RWPE1 (cell line): ENCODE results near the gene SRGAP1.

Experiments
- CTCF ChIA-PET: fragments of 350-600 bp; sonication (Branson Sonifier 250); formaldehyde crosslinking; extraction: SDS; loops from one replicate; lab custom pipeline; 2021; lab: Yijun Ruan, JAX
- POLR2A ChIA-PET: fragments of 400-600 bp; formaldehyde crosslinking; extraction: SDS; loops from one replicate; lab custom pipeline; 2020; ENCODE audit warnings: antibody characterized with exemption; ENCODE audit not compliant: low non-redundant PET; lab: Yijun Ruan, JAX
- DNase-seq: peaks from one replicate; pipeline ENCODE4 v3.0.0; 2012; ENCODE audit warnings: low spot score
- H3K27ac ChIP-seq: fragments of 450-650 bp; 2 replicates; pipeline ENCODE4 v1.5.1; 2017
- TF ChIP-seq, protein P1 (sequence below): fragments of 450-650 bp; conservative IDR thresholded peaks from 2 replicates; pipeline ENCODE4 v1.5.1; 2017; ENCODE audit warnings: low read depth, mild to moderate bottlenecking

SRGAP1 gene

DNA sequence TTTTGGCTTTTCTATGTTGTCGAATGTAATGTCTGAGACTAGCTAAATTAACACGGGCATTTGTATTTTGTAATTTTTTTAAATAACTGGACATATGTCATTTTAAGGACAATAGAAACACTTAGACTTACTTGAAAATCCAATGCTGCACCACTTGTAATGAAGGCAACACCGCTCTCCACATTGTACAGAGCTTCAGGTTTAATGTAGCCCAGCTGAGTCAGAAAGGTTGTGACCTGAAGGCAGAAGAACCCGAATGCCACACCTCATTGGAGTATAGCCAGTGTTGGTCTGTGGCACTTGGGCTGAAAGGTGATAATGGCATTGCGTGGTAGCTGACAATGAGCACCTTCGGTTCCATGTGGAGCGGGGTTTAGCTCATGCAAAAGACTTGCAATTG, 298.3 kb downstream of the SRGAP1 start:
- no peak overlapping the region for H3K27ac ChIP-seq
- no peak for DNase-seq
- ChIA-PET CTCF (interaction anchor here (1.0 kb wide), 2 partner anchors 42 to 293 kb away, joined by 3 to 6 read pairs; no protein-coding TSS in a partner anchor), POLR2A (no interaction called here)
- TF ChIP-seq, protein P1, sequence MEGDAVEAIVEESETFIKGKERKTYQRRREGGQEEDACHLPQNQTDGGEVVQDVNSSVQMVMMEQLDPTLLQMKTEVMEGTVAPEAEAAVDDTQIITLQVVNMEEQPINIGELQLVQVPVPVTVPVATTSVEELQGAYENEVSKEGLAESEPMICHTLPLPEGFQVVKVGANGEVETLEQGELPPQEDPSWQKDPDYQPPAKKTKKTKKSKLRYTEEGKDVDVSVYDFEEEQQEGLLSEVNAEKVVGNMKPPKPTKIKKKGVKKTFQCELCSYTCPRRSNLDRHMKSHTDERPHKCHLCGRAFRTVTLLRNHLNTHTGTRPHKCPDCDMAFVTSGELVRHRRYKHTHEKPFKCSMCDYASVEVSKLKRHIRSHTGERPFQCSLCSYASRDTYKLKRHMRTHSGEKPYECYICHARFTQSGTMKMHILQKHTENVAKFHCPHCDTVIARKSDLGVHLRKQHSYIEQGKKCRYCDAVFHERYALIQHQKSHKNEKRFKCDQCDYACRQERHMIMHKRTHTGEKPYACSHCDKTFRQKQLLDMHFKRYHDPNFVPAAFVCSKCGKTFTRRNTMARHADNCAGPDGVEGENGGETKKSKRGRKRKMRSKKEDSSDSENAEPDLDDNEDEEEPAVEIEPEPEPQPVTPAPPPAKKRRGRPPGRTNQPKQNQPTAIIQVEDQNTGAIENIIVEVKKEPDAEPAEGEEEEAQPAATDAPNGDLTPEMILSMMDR: no peak

DNA sequence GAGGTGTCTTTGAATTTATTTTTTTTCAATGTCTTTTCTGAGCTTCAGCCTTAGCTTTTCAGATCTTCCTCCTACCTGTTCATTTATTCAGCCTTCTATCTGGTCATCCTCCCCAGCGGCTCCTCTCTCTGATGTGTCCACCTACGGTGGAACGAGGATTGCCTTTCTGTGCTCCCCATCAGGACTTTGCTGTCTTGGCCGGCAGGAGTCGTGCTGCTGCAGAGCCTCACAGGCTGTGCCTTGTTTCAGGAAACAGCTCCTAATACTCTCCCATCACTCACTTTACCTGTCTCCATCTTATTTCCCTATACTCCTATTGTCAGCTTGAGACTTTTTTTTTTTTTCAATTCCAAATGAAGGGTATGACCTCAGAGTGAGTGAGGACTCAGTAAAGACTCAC, 300.7 kb downstream of the SRGAP1 start:
- ChIA-PET CTCF (interaction anchor here (0.7 kb wide), 1 partner anchor 25 kb away, joined by 4 read pairs; no protein-coding TSS in a partner anchor), POLR2A (no interaction called here)
- DNase-seq: no peak
- no peak overlapping the region for H3K27ac ChIP-seq
- TF ChIP-seq, protein P1: no peak

DNA sequence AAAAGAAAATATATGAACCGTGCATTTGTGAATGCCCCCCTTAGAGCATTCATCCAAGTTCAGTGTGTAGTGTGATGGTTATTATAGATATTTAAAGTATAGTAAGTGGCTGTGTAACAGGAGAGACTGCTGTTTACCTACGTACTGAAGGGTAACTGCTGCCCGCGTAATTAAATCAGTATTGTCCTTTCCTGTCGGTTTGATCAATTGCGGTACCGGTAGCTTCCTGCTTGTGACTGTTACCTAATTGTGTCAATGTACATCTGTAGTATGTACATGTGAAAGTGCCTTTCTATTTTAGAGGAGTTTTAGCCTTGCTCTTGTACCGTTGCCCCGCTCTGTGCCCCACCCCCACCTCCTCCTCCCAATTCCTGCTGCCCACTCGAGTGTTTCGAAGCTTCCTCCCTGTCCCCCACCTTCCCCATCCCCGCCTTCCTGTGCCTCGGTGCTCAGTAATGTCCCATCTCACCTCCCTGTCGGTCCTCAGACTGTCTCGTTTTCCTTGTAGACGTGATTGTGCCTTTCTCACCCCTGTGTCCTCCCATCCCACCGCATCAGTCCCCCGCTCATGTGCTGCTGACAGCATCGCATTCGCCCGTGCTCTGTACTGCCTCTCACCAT, 302.6 kb downstream of the SRGAP1 start:
- ChIA-PET POLR2A (no interaction called here), CTCF (interaction anchor here (0.6 kb wide), 1 partner anchor 1308 kb away, joined by 3 read pairs; no protein-coding TSS in a partner anchor)
- DNase-seq: no peak
- H3K27ac ChIP-seq: no peak overlapping the region
- TF ChIP-seq, protein P1: no peak

DNA sequence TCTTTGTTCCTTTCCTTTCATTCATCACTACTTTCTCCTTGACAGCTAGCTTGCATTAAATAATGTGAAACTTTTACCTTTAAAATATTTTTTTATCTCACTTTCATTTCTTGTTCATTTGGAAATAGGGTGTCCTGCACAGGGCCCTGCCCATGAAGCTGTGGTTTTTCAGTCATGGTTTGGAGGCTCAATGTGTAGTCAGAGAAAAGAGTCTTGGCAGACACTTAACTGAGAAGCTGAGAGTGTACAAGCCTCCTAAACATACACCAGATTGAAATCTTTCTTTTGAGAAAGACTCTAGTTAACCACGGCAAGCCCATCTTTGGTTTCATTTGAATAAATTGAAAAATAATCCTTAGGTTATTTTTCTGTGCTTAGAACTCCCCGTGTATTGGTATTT, 303.4 kb downstream of the SRGAP1 start:
- no peak for DNase-seq
- no peak overlapping the region for H3K27ac ChIP-seq
- ChIA-PET CTCF (interaction anchor here (0.5 kb wide), 1 partner anchor 217 kb away, joined by 3 read pairs; no protein-coding TSS in a partner anchor), POLR2A (no interaction called here)
- TF ChIP-seq, protein P1: no peak

DNA sequence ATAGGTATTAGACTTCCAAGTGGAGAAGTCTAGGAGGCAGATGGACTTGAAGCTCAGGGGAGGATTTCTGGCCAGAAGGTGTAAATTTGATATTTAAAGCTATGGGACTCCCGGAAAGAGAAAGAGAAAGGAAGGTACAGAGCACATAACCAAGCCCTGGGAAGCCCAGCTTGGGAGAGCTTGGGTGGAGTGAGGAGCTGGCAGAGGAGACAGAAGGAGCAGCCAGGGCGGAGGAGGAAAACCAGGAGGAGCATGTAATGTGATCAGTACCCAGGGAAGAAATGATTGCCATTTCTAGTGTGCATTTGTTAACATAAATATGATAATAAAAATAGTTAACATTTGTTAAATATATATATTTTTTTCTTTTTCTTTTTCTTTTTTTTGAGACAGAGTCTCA, 310.2 kb downstream of the SRGAP1 start:
- H3K27ac ChIP-seq: no peak overlapping the region
- DNase-seq: no peak
- TF ChIP-seq, protein P1: no peak
- POLR2A ChIA-PET: no interaction called here
- CTCF ChIA-PET: no interaction called here

DNA sequence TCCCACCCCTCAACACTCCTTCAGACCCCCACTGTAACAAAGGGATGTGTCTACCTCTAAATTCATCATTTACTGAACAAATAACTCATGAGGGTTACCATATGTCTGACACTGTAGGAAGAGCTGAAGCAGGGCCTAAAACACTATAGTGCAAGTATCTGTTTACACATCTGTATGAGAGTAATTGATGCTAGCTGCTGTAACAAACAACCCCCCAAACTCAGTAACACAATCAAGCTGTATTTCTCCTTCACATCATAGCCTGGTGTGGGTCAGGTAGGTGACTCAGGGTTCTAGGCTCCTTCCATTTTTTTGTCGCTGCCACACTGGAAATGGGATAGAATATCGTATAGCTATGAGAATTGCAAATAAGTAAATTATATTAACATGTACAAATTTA, 312.6 kb downstream of the SRGAP1 start:
- DNase-seq: no peak
- POLR2A ChIA-PET: no interaction called here
- H3K27ac ChIP-seq: no peak overlapping the region
- CTCF ChIA-PET: interaction anchor here (0.6 kb wide), 1 partner anchor 192 kb away, joined by 3 read pairs; no protein-coding TSS in a partner anchor
- TF ChIP-seq, protein P1: no peak
